Prostate gland (tissue), 2 donors: ENCODE measurements around the gene CENPK.

ENCODE experiments used
- POLR2A ChIP-seq: fragments of 450-650 bp; IDR thresholded peaks from one replicate; pipeline ENCODE4 v1.6.1; 2016; ENCODE audit warnings: antibody characterized with exemption, mild to moderate bottlenecking
- POLR2AphosphoS5 ChIP-seq: sonication (generic); formaldehyde crosslinking; IDR thresholded peaks from one replicate; pipeline ENCODE4 v1.6.1; 2017; ENCODE audit warnings: antibody characterized with exemption
- TF ChIP-seq, protein P1 (sequence below), 4 experiments: fragments of 200-600 bp in 2 of 4; fragments of 450-650 bp in 2 of 4; sonication (generic) in 2 of 4; IDR thresholded peaks; 1 replicate in 3 of 4; 2 replicates in 1 of 4; pipeline ENCODE4 v1.5.1; 2016 to 2019; ENCODE audit warnings: antibody characterized with exemption in 4 of 4, mild to moderate bottlenecking in 2 of 4, moderate library complexity in 2 of 4

DNA sequence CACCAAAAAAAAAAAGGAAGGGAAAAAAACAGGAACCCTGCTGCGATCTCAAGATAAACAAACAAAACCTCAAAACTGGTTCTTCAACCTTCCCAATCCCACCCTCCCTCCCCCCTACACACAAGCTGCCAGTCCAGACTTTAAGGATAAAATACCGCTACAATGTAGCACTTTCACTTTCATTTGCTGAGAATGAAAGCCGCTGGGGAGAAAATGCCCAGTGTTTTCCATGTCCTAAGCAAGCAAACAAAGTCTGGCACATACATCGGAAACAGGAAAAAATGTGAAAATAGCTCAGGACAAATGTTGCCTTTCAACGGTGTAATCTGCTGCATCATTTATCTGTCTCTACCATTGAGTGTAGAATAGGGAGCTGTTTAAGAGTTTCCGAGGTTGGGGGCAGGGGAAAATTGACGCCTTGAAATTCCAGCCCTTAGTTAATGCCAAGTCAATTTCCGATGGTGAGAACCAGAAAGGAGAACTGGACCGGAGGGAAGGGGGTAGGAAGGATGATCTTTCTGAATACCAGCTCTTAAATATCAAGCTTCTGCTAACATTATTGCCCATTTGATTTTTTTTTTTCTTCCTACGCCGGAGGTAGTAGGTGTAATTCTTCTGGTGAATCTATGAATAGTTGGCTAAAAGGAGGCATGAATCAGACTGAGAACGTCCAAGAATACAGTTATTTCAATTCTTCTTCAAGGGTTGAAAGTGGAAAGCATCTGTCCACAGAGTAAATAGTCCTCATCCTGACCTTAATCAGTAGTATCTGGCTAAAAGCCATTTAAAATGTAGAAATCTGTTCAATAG, 80.0 kb downstream of the CENPK start:
- no peak for TF ChIP-seq POLR2AphosphoS5
- no peak for TF ChIP-seq POLR2A
- TF ChIP-seq, protein P1, sequence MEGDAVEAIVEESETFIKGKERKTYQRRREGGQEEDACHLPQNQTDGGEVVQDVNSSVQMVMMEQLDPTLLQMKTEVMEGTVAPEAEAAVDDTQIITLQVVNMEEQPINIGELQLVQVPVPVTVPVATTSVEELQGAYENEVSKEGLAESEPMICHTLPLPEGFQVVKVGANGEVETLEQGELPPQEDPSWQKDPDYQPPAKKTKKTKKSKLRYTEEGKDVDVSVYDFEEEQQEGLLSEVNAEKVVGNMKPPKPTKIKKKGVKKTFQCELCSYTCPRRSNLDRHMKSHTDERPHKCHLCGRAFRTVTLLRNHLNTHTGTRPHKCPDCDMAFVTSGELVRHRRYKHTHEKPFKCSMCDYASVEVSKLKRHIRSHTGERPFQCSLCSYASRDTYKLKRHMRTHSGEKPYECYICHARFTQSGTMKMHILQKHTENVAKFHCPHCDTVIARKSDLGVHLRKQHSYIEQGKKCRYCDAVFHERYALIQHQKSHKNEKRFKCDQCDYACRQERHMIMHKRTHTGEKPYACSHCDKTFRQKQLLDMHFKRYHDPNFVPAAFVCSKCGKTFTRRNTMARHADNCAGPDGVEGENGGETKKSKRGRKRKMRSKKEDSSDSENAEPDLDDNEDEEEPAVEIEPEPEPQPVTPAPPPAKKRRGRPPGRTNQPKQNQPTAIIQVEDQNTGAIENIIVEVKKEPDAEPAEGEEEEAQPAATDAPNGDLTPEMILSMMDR (IDR thresholded peaks at IDR 0.05): no peak
